ENCODE measurements around the gene ZNF506. TPM values are rescaled to one million over a fixed set of nuclear protein-coding genes. Genes with fewer than 3 reads are reported as not detected.
"Not testable (repeated sequence)": the region's sequence is repeated elsewhere in the genome, so short reads cannot be mapped to it uniquely, and the experiment has no call there.

The ZNF506 gene
- total RNA-seq, 1 donor from 2014 or later, result 22.0 TPM

DNA sequence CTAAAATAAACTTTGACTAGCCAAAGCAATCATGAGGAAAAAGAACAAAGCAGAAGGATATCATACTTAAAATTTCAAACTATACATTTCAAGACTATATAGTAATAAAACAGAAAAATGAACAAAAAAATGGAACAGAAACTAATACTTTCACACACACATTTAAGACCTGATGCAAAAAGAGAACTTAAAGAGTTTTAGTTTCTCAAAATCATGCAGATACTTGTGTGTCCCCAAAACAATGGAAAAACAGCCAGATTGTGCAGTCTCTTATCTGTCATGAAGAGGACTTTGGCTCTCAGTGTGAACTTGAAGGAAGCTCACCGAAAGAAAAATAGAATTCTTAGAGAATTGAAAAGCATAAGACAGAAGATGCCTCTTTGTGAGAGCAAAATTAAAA is 16.1 kb downstream of the ZNF506 start:
- no peak overlapping the region for H3K4me3 Mint-ChIP-seq (ENCODE audit: low read depth)
- no peak overlapping the region for H3K27ac Mint-ChIP-seq
- TF ChIP-seq, protein P1, sequence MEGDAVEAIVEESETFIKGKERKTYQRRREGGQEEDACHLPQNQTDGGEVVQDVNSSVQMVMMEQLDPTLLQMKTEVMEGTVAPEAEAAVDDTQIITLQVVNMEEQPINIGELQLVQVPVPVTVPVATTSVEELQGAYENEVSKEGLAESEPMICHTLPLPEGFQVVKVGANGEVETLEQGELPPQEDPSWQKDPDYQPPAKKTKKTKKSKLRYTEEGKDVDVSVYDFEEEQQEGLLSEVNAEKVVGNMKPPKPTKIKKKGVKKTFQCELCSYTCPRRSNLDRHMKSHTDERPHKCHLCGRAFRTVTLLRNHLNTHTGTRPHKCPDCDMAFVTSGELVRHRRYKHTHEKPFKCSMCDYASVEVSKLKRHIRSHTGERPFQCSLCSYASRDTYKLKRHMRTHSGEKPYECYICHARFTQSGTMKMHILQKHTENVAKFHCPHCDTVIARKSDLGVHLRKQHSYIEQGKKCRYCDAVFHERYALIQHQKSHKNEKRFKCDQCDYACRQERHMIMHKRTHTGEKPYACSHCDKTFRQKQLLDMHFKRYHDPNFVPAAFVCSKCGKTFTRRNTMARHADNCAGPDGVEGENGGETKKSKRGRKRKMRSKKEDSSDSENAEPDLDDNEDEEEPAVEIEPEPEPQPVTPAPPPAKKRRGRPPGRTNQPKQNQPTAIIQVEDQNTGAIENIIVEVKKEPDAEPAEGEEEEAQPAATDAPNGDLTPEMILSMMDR (IDR thresholded peaks at IDR 0.05; ENCODE audit: unreplicated experiment), result no peak
- H3K27me3 Mint-ChIP-seq, result no peaks in the 10 kb centered on the region
- peaks cover 50% of the 10 kb centered on the region for H3K36me3 Mint-ChIP-seq (ENCODE audit: insufficient read depth)
- no peaks in the 10 kb centered on the region for H3K4me1 Mint-ChIP-seq (ENCODE audit: low read depth)
- no peak for DNase-seq (ENCODE audit: low spot score, unreplicated experiment)
- H3K9me3 Mint-ChIP-seq (ENCODE audit: low read depth), result peaks cover 13% of the 10 kb centered on the region

DNA sequence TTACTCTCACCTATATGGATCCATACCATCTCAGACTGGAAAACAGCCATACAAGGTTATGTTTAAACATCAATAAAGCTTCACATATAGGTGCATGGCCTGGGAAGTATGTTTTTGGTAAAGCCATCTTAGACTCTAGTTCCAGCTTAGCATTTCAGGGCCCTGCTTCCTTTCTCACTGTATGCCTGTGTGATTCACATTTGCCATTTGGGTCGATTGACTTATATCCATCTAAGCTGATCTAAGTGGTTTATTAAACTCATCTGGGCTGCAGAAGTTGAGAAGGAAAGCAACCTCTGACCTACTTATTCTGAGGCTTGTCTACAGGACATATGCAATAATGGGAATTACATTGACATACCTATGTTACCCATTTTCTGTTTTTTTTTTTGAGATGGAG is 33.5 kb downstream of the ZNF506 start:
- Mint-ChIP-seq H3K27me3 (no peaks in the 10 kb centered on the region), H3K27ac (no peak overlapping the region), H3K4me1 (ENCODE audit: low read depth) (peaks cover 2% of the 10 kb centered on the region), H3K36me3 (ENCODE audit: insufficient read depth) (peaks cover 58% of the 10 kb centered on the region), H3K9me3 (ENCODE audit: low read depth) (peaks cover 12% of the 10 kb centered on the region), H3K4me3 (ENCODE audit: low read depth) (no peak overlapping the region)
- no peak for DNase-seq (ENCODE audit: low spot score, unreplicated experiment)
- TF ChIP-seq, protein P1 (IDR thresholded peaks at IDR 0.05; ENCODE audit: unreplicated experiment), result no peak

DNA sequence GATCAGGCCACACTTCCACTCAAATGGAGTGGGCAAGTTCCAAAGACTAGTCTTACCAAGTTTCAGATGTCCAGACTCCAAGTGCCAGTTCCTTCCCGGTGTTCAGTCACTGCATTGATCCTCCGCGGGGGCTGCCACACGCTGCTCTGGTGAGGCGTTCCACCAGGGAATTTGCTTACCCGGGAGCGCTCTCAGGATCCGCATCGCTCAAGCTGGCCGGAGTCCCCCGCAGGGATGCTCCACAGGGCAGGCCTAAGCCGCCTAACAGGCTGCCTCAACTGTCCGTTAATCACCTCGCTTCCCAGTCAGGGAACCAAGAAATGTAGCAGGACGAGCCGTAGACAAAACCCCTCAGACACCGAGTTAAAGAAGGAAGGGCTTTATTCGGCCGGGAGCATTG is 36.1 kb downstream of the ZNF506 start:
- H3K9me3 Mint-ChIP-seq (ENCODE audit: low read depth), result peaks cover 23% of the 10 kb centered on the region
- H3K4me1 Mint-ChIP-seq (ENCODE audit: low read depth); H3K27ac Mint-ChIP-seq; DNase-seq (ENCODE audit: low spot score, unreplicated experiment); H3K27me3 Mint-ChIP-seq; H3K4me3 Mint-ChIP-seq (ENCODE audit: low read depth): not testable (repeated sequence)
- peaks cover 60% of the 10 kb centered on the region for H3K36me3 Mint-ChIP-seq (ENCODE audit: insufficient read depth)

DNA sequence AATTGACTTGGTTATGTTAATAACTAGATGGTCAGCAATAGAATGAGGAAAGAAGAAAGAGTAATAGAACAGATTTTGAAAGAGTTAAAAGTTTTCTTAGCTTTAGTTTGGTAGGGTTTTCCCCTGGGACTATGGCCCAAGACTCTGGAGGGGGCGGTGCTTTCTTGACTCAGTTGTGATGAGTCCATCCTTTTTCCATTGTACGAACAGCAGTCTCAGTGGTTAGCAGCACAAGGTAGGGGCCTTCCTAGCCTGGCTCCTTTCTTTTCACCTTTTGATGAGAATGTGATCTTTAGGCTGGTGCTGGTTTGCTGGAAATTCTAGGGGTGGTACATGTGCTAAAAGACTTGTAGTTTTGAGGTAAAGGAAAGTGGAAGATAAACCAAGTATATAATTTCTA is 38.8 kb downstream of the ZNF506 start:
- Mint-ChIP-seq H3K27me3 (no peaks in the 10 kb centered on the region), H3K27ac (no peak overlapping the region), H3K4me1 (ENCODE audit: low read depth) (peaks cover 8% of the 10 kb centered on the region), H3K4me3 (ENCODE audit: low read depth) (no peak overlapping the region), H3K9me3 (ENCODE audit: low read depth) (peaks cover 23% of the 10 kb centered on the region), H3K36me3 (ENCODE audit: insufficient read depth) (peaks cover 54% of the 10 kb centered on the region)
- TF ChIP-seq, protein P1 (IDR thresholded peaks at IDR 0.05; ENCODE audit: unreplicated experiment), result no peak
- no peak for DNase-seq (ENCODE audit: low spot score, unreplicated experiment)

DNA sequence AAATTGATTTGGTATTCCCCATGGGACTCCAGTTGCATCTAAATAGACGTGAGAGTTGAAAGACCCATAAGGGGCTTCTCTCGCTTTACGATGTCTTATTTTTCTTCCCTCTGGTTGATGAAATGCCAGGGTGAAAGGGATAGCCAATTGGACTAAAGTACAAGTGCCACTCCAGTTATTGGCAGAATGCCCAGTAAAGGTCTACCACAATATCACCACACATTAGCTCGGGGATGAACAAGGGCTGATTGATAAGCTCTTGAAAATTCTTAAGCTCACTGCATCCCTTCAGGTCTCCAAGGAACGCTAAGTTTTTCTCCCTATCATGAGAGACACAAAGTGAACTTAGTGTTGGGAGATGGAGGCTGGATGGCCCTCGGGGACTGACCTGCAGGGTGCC is 39.8 kb downstream of the ZNF506 start:
- Mint-ChIP-seq H3K4me1 (ENCODE audit: low read depth) (peaks cover 18% of the 10 kb centered on the region), H3K36me3 (ENCODE audit: insufficient read depth) (peaks cover 49% of the 10 kb centered on the region), H3K9me3 (ENCODE audit: low read depth) (peaks cover 23% of the 10 kb centered on the region)
- not testable (repeated sequence) for H3K27ac Mint-ChIP-seq; H3K27me3 Mint-ChIP-seq; DNase-seq (ENCODE audit: low spot score, unreplicated experiment); H3K4me3 Mint-ChIP-seq (ENCODE audit: low read depth)

DNA sequence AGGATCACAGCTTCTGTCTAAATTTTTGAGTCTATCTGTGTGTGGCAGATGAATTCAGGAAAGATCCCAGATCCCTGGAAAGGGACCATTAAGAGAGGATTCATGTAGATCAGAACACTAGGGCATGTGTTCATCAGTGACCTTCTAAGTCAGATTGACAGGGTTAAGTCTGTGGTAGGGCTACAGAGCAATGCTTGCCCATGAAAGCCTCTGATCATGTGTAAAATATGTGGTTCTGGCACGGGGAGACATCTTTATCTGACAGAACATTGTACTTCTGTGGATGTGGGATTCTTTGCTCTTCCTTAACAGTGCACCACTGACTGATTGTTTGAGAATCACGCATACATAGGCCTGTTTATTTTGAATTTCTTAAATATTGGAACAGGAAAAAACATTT is 42.9 kb downstream of the ZNF506 start:
- DNase-seq (ENCODE audit: low spot score, unreplicated experiment), result no peak
- no peaks in the 10 kb centered on the region for H3K27me3 Mint-ChIP-seq
- peak overlapping the region; percentile 96 for H3K4me3 Mint-ChIP-seq (ENCODE audit: low read depth)
- peaks cover 11% of the 10 kb centered on the region for H3K9me3 Mint-ChIP-seq (ENCODE audit: low read depth)
- TF ChIP-seq, protein P1 (IDR thresholded peaks at IDR 0.05; ENCODE audit: unreplicated experiment), result no peak
- peaks cover 23% of the 10 kb centered on the region for H3K4me1 Mint-ChIP-seq (ENCODE audit: low read depth)
- no peak overlapping the region for H3K27ac Mint-ChIP-seq
- peaks cover 25% of the 10 kb centered on the region for H3K36me3 Mint-ChIP-seq (ENCODE audit: insufficient read depth)
